AG10803 (cell line): ENCODE measurements around the gene TRABD.

ENCODE experiments used
- DNase-seq: peaks from one replicate; pipeline ENCODE4 v3.0.0; 2010; ENCODE audit warnings: low read depth
- H3K4me3 ChIP-seq: 2 replicates; pipeline ENCODE4 v1.5.1; 2011; ENCODE audit warnings: mild to moderate bottlenecking, low read length, control low read depth
- CTCF ChIP-seq: conservative IDR thresholded peaks from 2 replicates; pipeline ENCODE4 v1.5.1; 2011; ENCODE audit warnings: mild to moderate bottlenecking, low read length, control low read depth, inconsistent platforms

TRABD gene

GRCh38 chr22:50210378-50211139, 24.8 kb downstream of the TRABD start:
- no peak for TF ChIP-seq CTCF
- no peak for DNase-seq
- no peak overlapping the region for H3K4me3 ChIP-seq

- H3K4me3 ChIP-seq = no peak overlapping the region
- no peak for DNase-seq
- TF ChIP-seq CTCF = no peak
Observed at GRCh38 chr22:50211147-50211546, 25.4 kb downstream of the TRABD start.

- TF ChIP-seq CTCF = no peak
Observed at GRCh38 chr22:50213263-50213662, 27.6 kb downstream of the TRABD start.

GRCh38 chr22:50215297-50216054, 29.8 kb downstream of the TRABD start:
- TF ChIP-seq CTCF = no peak
- no peak for DNase-seq
- H3K4me3 ChIP-seq = no peak overlapping the region

More at GRCh38 chr22:50213263-50213662, 27.6 kb downstream of the TRABD start:
- no peak overlapping the region for H3K4me3 ChIP-seq
- no peak for DNase-seq

- H3K4me3 ChIP-seq = no peak overlapping the region
- no peak for TF ChIP-seq CTCF
- no peak for DNase-seq
Observed at GRCh38 chr22:50216055-50216683, 30.5 kb downstream of the TRABD start.

- no peak for TF ChIP-seq CTCF
- no peak overlapping the region for H3K4me3 ChIP-seq
- DNase-seq = no peak
Observed at GRCh38 chr22:50216684-50217520, 31.2 kb downstream of the TRABD start.
